ENCODE data around the gene IFNA17. TPM values are rescaled to one million over a fixed set of nuclear protein-coding genes. Genes with fewer than 3 reads are reported as not detected.

IFNA17 gene
- polyA plus RNA-seq, 1 experiment: not detected

DNA sequence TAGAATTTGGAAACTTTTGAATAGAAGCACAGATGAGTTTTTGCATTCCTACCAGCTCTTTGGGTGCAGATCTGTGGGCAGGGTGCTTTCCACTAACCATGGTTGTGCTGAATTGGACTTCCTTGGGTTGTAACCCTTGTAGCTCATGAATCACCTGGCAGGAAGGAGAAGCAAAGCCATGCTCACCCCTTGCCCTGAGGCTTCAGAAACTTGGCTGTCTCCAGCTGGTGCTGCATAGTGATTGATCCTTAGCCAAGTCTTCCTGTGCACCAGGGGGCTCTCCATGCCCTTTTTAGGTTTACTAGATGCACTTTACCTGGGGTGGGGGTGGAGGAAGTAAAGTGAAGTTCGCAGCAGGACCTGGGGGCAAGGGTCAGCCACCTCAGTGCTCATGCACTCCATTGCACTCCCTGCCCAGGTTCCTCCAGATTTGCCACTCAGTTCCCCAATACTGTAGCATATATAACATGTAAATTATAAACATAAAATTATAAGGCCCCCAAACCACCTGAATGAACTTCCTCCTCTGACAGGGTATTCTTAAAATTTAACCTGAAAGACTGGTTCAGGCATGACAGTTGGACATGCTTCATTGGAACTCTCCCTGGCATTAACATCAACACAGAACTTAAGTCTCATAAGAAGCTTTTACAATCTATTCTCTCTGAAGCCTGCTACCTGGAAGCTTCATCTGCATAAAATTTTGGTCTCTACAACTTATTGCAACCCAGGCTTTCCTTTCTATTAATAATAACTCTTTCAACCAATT is 37.6 kb upstream of the IFNA17 start:
- DNase-seq (ENCODE audit: low read depth): no peak
- ChIA-PET POLR2A (no interaction called here), CTCF (no interaction called here)
- Histone ChIP-seq H3K36me3 (ENCODE audit: control insufficient read depth, insufficient read depth, low read length) (no peaks in the 10 kb centered on the region), H3K4me3 (ENCODE audit: low read depth, low read length) (no peak overlapping the region), H3K27me3 (ENCODE audit: control insufficient read depth, insufficient read depth, low read length) (peaks cover 2% of the 10 kb centered on the region; the same call in 1 of the 2 replicates)
- TF ChIP-seq, protein P1, sequence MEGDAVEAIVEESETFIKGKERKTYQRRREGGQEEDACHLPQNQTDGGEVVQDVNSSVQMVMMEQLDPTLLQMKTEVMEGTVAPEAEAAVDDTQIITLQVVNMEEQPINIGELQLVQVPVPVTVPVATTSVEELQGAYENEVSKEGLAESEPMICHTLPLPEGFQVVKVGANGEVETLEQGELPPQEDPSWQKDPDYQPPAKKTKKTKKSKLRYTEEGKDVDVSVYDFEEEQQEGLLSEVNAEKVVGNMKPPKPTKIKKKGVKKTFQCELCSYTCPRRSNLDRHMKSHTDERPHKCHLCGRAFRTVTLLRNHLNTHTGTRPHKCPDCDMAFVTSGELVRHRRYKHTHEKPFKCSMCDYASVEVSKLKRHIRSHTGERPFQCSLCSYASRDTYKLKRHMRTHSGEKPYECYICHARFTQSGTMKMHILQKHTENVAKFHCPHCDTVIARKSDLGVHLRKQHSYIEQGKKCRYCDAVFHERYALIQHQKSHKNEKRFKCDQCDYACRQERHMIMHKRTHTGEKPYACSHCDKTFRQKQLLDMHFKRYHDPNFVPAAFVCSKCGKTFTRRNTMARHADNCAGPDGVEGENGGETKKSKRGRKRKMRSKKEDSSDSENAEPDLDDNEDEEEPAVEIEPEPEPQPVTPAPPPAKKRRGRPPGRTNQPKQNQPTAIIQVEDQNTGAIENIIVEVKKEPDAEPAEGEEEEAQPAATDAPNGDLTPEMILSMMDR (IDR thresholded peaks at IDR 0.05; ENCODE audit: insufficient read depth, low read depth, low read length): no peak

DNA sequence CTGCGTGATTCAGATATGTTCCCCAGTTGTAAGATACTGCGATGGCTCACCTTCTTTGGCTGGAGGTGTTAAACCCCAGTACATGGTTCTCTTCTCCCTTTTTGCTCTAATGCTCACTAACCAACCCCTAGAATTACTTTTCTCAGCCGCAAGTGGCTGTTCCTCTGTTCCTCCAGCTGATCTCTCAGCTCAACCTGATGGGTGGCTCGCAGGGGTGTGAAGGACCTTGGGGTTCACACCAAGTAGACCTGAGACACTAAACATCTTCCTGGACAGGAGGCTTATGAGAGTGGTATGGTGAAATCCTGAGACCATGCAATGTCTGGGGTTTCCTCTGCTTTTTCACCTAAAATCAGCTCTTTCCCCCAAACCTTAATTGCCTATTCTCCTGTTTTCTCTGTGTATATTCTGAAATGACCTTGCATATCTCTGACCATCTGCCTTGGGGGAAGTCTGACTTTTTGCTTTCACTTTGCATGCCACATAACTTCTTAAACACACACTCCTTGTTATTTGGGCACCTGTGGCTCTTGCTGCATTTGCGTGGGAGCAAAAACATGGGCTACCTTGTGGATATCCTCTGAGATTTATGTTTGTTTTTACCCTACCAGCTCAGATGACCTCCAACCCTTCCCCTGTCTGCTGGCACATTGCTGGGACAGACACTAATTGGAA is 27.7 kb upstream of the IFNA17 start:
- ChIA-PET CTCF (no interaction called here), POLR2A (no interaction called here)
- H3K4me3 ChIP-seq (ENCODE audit: low read depth, low read length): no peak overlapping the region
- TF ChIP-seq, protein P1 (IDR thresholded peaks at IDR 0.05; ENCODE audit: insufficient read depth, low read depth, low read length): no peak
- DNase-seq (ENCODE audit: low read depth): no peak
- peaks cover 3% of the 10 kb centered on the region for H3K27me3 ChIP-seq (ENCODE audit: control insufficient read depth, insufficient read depth, low read length)
- no peaks in the 10 kb centered on the region for H3K36me3 ChIP-seq (ENCODE audit: control insufficient read depth, insufficient read depth, low read length)

DNA sequence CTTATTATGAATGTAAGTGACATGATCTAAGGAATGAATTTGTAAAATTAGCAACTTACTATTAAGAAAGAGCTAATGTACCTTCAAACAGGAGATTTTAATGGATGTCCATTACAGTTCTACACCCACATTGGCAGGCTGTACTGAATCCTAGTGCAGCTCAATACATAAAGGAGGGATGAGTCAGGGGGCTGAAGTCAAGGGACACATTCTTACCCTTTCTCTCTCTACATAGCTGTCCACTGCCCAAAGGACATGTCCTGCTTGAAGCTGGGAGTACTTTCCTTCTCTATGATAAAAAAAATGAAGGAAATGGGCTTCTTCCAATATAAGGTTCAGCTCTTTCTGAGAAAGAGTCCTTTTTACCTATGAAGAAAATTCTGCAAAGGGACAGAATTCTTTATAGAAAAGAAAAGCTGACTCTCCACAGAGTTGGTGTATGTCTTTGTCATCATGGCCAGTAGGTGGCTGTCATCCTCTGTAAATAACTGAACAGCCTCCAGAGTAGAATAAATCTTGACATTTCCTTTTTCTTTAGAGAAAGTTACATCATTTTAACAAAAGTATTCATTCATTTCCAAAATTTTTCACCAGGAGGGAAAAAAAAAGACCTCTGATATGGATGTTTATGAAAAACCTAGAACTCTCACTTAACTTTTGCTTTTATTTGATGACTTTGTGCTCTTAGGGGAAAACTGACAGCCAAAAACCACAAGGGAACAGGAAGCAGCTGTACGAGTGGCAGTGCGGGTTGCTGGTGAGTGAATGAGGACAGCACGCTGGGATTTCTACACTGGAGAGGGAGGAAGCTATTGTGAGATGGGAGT is 24.9 kb upstream of the IFNA17 start:
- no peak for DNase-seq (ENCODE audit: low read depth)
- no peaks in the 10 kb centered on the region for H3K36me3 ChIP-seq (ENCODE audit: control insufficient read depth, insufficient read depth, low read length)
- ChIA-PET CTCF (interaction anchor here (0.6 kb wide), 2 partner anchors 17 to 93 kb away, joined by 3 read pairs; no protein-coding TSS in a partner anchor), POLR2A (no interaction called here)
- TF ChIP-seq, protein P1 (IDR thresholded peaks at IDR 0.05; ENCODE audit: insufficient read depth, low read depth, low read length): peak; percentile 42
- H3K4me3 ChIP-seq (ENCODE audit: low read depth, low read length): no peak overlapping the region
- peaks cover 3% of the 10 kb centered on the region for H3K27me3 ChIP-seq (ENCODE audit: control insufficient read depth, insufficient read depth, low read length)

DNA sequence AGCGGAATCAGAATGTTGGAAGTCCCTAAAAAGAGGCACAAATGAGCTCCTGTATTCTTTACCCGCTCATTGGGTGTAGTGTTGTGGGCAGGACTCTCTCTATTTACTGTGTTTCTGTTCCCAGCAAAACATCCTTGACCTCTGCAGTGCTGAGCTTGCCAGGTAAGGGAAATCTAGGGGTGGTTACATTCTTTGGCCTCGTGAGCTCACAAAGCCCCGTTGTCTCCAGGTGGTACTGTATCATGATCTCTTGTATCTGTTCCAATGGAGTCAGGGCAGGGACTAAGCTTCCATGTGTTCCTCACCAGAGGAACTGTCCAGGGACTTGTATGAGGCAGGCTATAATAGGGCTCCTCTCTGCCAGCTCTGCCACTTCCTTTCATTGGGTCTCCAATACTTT is 23.6 kb upstream of the IFNA17 start:
- CTCF ChIA-PET: interaction anchor here (1.1 to 1.7 kb wide), 2 partner anchors 16 to 144 kb away, joined by 4 read pairs; no protein-coding TSS in a partner anchor
- POLR2A ChIA-PET: no interaction called here
- TF ChIP-seq, protein P1 (IDR thresholded peaks at IDR 0.05; ENCODE audit: insufficient read depth, low read depth, low read length): no peak
- no peaks in the 10 kb centered on the region for H3K36me3 ChIP-seq (ENCODE audit: control insufficient read depth, insufficient read depth, low read length)
- no peak for DNase-seq (ENCODE audit: low read depth)
- no peaks in the 10 kb centered on the region for H3K27me3 ChIP-seq (ENCODE audit: control insufficient read depth, insufficient read depth, low read length)
- no peak overlapping the region for H3K4me3 ChIP-seq (ENCODE audit: low read depth, low read length)

DNA sequence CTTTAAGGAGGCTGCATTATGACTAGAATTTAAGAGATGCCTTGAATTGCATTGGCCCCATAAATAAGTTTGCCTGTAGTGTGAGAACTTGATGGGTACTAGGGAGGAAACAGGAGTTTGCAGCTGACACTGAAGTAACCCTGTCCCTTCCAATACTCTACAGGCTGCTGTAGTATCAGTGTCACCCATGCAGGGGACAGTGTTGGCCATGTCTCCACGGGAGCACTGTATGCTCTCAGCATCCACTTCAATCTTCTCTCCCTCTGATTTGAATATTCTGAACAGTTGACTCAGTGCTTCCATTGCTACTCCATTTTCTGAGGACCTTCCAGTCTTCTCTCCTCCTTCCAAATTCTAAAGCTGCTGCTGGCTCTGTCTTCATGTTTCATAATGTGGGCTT is 23.2 kb upstream of the IFNA17 start:
- DNase-seq (ENCODE audit: low read depth): no peak
- no peaks in the 10 kb centered on the region for H3K36me3 ChIP-seq (ENCODE audit: control insufficient read depth, insufficient read depth, low read length)
- H3K4me3 ChIP-seq (ENCODE audit: low read depth, low read length): no peak overlapping the region
- POLR2A ChIA-PET: no interaction called here
- H3K27me3 ChIP-seq (ENCODE audit: control insufficient read depth, insufficient read depth, low read length): no peaks in the 10 kb centered on the region
- CTCF ChIA-PET: interaction anchor here (1.1 to 1.7 kb wide), 2 partner anchors 15 to 144 kb away, joined by 4 read pairs; no protein-coding TSS in a partner anchor
- TF ChIP-seq, protein P1 (IDR thresholded peaks at IDR 0.05; ENCODE audit: insufficient read depth, low read depth, low read length): no peak

All from BJ (cell line).